Kidney (tissue), 14 donors: ENCODE results near the gene SYT1. TPM values are rescaled to one million over a fixed set of nuclear protein-coding genes. Genes with fewer than 3 reads are reported as not detected.

ENCODE experiments used
- DNase-seq, 5 donors: peaks; one replicate each; pipeline ENCODE4 v3.0.0-alpha.2; 2013 to 2020
- FAIRE-seq: peaks from 2 replicates; lab custom pipeline; 2012; peaks lifted over from hg19 to GRCh38; lab: Jason Lieb, UNC
- H3K27ac ChIP-seq, 2 donors: one replicate each; pipeline ENCODE4 v1.7.0; 2013; ENCODE audit warnings: low read depth in 2 of 2, low read length in 2 of 2, inconsistent platforms in 1 of 2
- H3K27me3 ChIP-seq: one replicate; pipeline ENCODE4 v1.7.1; 2013; ENCODE audit warnings: low read length, inconsistent platforms; ENCODE audit not compliant: control insufficient read depth, insufficient read depth
- H3K36me3 ChIP-seq, 3 donors: one replicate each; pipeline versions ENCODE4 v1.7.0 to v1.7.1; 2013; ENCODE audit warnings: low read length in 3 of 3, control low read depth in 1 of 3, inconsistent platforms in 1 of 3; ENCODE audit not compliant: insufficient read depth in 3 of 3, control insufficient read depth in 2 of 3
- H3K4me1 ChIP-seq, 3 donors: one replicate each; pipeline versions ENCODE4 v1.7.0 to v1.7.1; 2013; ENCODE audit warnings: low read length in 3 of 3, inconsistent platforms in 1 of 3, low read depth in 1 of 3; ENCODE audit not compliant: control insufficient read depth in 2 of 3, insufficient read depth in 2 of 3
- H3K4me3 ChIP-seq, 3 donors: one replicate each; pipeline versions ENCODE4 v1.7.0 to v1.8.1; 2013; ENCODE audit warnings: low read length in 3 of 3, control low read depth in 1 of 3, inconsistent platforms in 1 of 3
- H3K9ac ChIP-seq, 3 donors: one replicate each; pipeline versions ENCODE4 v1.7.0 to v1.7.1; 2013; ENCODE audit warnings: low read length in 3 of 3, control low read depth in 1 of 3, inconsistent platforms in 1 of 3
- H3K9me3 ChIP-seq, 3 donors: one replicate each; pipeline versions ENCODE4 v1.7.0 to v1.7.1; 2013; ENCODE audit warnings: low read length in 3 of 3, control low read depth in 1 of 3, inconsistent platforms in 1 of 3; ENCODE audit not compliant: control insufficient read depth in 2 of 3, insufficient read depth in 1 of 3
- intact Hi-C: fragments of 100-400 bp; cut with DNase I; formaldehyde crosslinking; loops from one replicate; pipeline ENCODE4 v1.11.1; 2022
- polyA plus RNA-seq: library from polyadenylated mRNA; stranded (reverse); fragments of 350-450 nt; fragmentation: Illumina TruSeq; extraction: RNeasy Lipid Tissue Mini Kit (QIAGEN cat#74804); gene quantifications from one replicate; pipeline ENCODE4 v1.2.3, GENCODE V29; 2014; ENCODE audit warnings: low read depth, low replicate concordance; ENCODE audit not compliant: insufficient read depth
- total RNA-seq: library from RNA; stranded (reverse); fragmentation: NEBNext Ultra II Directional; extraction: Animal tissue kit (Norgen Biotek cat#: 25700); gene quantifications from one replicate; pipeline ENCODE4 v1.2.1, GENCODE V29; 2021
- TF ChIP-seq, protein P1 (sequence below): IDR thresholded peaks from 3 replicates; pipeline ENCODE4 v1.5.1; 2012; ENCODE audit warnings: mild to moderate bottlenecking, moderate library complexity, borderline replicate concordance; ENCODE audit not compliant: insufficient read depth; ENCODE audit errors: extremely low read depth
- donor health status: control.
- donor health status: control.
- donor health status: control.
- donor health status: control.
- donor health status: control.
- donor health status: DM: yes; HTN: yes; CAD: no.
- donor health status: Normal renal cell carcinoma (clear cell type).

The SYT1 gene
- total and polyA plus RNA-seq, 2 donors from 2014 or later = 0.69 to 1.2 TPM

DNA sequence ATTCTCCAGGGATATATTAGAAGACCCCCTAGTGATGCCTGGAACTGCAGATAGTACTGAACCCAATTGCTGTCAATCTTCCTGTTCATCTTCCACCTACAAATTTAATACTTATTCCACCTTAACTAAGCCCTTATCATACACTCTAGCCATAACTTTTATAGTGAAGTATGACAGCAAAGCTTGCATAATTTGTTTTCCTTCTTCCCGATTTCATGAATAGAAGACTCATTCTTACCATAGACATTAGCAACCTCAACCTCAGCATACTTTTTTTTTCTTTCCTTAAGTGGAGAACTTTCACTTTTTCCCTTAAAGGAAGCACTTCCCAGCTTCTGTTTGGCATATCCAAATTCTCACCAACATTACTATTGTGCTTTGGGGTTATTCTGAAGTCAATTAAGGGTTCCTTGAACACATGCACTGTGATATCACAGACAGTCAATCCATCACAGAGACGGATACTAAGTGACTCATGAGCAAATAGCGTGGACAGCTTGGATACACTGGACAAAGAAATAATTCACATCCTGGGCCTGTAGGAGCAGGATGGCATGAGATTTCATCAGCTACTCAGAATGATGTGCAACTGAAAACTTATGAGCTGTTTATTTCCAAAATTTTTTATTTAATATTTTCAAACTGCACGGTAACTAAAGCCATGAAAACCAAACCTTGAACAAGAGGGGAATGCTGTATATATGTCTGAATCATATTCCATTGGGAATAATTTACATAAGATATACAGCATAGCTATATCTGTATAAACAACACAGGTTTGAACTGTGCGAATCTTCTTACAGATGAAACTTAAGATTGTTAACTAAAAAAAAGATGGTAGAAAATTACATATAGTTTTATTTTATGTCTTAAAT is 63.9 kb downstream of the SYT1 start:
- TF ChIP-seq, protein P1, sequence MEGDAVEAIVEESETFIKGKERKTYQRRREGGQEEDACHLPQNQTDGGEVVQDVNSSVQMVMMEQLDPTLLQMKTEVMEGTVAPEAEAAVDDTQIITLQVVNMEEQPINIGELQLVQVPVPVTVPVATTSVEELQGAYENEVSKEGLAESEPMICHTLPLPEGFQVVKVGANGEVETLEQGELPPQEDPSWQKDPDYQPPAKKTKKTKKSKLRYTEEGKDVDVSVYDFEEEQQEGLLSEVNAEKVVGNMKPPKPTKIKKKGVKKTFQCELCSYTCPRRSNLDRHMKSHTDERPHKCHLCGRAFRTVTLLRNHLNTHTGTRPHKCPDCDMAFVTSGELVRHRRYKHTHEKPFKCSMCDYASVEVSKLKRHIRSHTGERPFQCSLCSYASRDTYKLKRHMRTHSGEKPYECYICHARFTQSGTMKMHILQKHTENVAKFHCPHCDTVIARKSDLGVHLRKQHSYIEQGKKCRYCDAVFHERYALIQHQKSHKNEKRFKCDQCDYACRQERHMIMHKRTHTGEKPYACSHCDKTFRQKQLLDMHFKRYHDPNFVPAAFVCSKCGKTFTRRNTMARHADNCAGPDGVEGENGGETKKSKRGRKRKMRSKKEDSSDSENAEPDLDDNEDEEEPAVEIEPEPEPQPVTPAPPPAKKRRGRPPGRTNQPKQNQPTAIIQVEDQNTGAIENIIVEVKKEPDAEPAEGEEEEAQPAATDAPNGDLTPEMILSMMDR = no peak

DNA sequence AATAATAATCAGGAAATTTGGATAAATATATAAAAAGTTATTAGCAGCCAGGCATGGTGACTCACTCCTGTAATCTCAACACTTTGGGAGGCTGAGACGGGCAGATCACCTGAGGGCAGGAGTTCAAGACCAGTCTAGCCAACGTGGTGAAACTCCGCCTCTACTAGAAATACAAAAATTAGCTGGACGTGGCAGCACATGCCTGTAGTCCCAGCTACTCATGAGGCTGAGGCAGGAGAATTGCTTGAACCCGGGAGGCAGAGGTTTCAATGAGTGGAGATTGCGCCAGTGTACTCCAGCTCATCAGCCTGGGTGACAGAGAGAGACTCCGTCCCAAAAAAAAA is 64.5 kb downstream of the SYT1 start:
- TF ChIP-seq, protein P1 = no peak
- H3K27ac ChIP-seq = no peak overlapping the region
- H3K9me3 ChIP-seq = no peaks in the 10 kb centered on the region
- no peaks in the 10 kb centered on the region for H3K36me3 ChIP-seq
- intact Hi-C loops = no loop called here
- no peaks in the 10 kb centered on the region for H3K27me3 ChIP-seq
- H3K9ac ChIP-seq = no peak overlapping the region
- FAIRE-seq = no peak
- H3K4me1 ChIP-seq = no peaks in the 10 kb centered on the region
- DNase-seq = no peak
- no peak overlapping the region for H3K4me3 ChIP-seq

More for the DNA sequence above, 63.9 kb downstream of the SYT1 start:
- DNase-seq (peak in 1 of 5 donors; percentile 2), FAIRE-seq (no peak)
- intact Hi-C loops = no loop called here
- H3K4me3 ChIP-seq = no peak overlapping the region
- no peak overlapping the region for H3K9ac ChIP-seq
- no peaks in the 10 kb centered on the region for H3K9me3 ChIP-seq
- H3K27ac ChIP-seq = no peak overlapping the region
- H3K4me1 ChIP-seq = no peaks in the 10 kb centered on the region
- no peaks in the 10 kb centered on the region for H3K36me3 ChIP-seq
- H3K27me3 ChIP-seq = no peaks in the 10 kb centered on the region

DNA sequence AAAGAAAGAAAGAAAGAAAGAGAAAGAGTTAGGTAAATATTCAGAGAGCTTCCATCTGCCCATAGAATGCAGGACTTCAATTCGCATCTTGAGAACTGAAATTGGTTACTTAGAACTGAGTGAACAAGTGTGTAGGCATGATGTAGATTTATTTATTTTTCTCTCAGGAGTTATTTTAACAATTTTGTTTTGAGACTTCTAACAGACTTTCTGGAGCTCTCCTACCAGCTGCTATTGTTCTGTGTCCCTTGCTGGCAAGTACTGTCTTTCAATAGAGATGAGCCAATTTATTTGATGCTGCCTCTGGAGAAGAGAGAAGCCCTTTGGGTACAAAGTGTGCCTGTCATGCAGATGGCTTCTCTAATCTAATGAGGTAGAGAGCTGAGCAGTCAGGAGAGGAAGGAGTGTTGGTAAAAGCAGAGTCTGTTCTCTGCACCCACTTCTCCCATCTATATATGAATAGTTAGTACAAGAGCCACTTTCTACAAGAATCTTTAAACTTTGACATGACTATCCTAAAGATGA is 67.0 kb downstream of the SYT1 start:
- no peaks in the 10 kb centered on the region for H3K9me3 ChIP-seq
- no peak overlapping the region for H3K9ac ChIP-seq
- no peak overlapping the region for H3K4me3 ChIP-seq
- H3K36me3 ChIP-seq = no peaks in the 10 kb centered on the region
- no peak overlapping the region for H3K27ac ChIP-seq
- TF ChIP-seq, protein P1 = no peak
- DNase-seq (no peak), FAIRE-seq (no peak)
- intact Hi-C loops = no loop called here
- no peaks in the 10 kb centered on the region for H3K4me1 ChIP-seq
- no peaks in the 10 kb centered on the region for H3K27me3 ChIP-seq
